GM10248 (cell line): Measurements from ENCODE around the gene GOLGA2.

ENCODE experiments used
- CTCF ChIA-PET: fragments of 300-600 bp; sonication (Branson Sonifier 250); formaldehyde crosslinking; extraction: SDS; loops from one replicate; lab custom pipeline; 2021; ENCODE audit warnings: antibody characterized with exemption; lab: Yijun Ruan, JAX
- POLR2A ChIA-PET: fragments of 350-650 bp; sonication (Branson Sonifier 250); formaldehyde crosslinking; extraction: SDS; loops from one replicate; lab custom pipeline; 2020; ENCODE audit warnings: antibody characterized with exemption; lab: Yijun Ruan, JAX
- DNase-seq: peaks from one replicate; pipeline ENCODE4 v3.0.0; 2012; ENCODE audit errors: extremely low spot score
- CTCF ChIP-seq: IDR thresholded peaks from 2 replicates; pipeline ENCODE4 v1.5.1; 2012; ENCODE audit warnings: mild to moderate bottlenecking, low read depth; ENCODE audit errors: extremely low read depth, missing control alignments, control extremely low read depth

GOLGA2 gene

GRCh38 chr9:128250839-128251731 is 24.7 kb downstream of the GOLGA2 start:
- CTCF ChIA-PET: interaction anchor here (0.8 to 1.7 kb wide), 5 partner anchors 10 to 111 kb away, joined by 3 to 7 read pairs (median 5); no protein-coding TSS in a partner anchor

GRCh38 chr9:128249908-128250838 is 25.6 kb downstream of the GOLGA2 start:
- CTCF ChIA-PET: interaction anchor here (0.8 to 1.7 kb wide), 6 partner anchors 9 to 112 kb away, joined by 3 to 7 read pairs (median 5); no protein-coding TSS in a partner anchor
- POLR2A ChIA-PET: interaction anchor here (0.5 to 0.8 kb wide), 3 partner anchors 16 to 89 kb away, joined by 3 to 6 read pairs (median 3); partner anchors contain the start of genes GOLGA2 and SWI5
- DNase-seq: peak; percentile 99
- TF ChIP-seq CTCF: no peak

More at GRCh38 chr9:128250839-128251731, 24.7 kb downstream of the GOLGA2 start:
- DNase-seq: no peak
- POLR2A ChIA-PET: interaction anchor here (0.8 kb wide), 1 partner anchor 25 kb away, joined by 6 read pairs; the partner anchor contains the start of genes GOLGA2 and SWI5
- no peak for TF ChIP-seq CTCF

GRCh38 chr9:128249558-128249907 is 26.3 kb downstream of the GOLGA2 start:
- ChIA-PET POLR2A (interaction anchor here (0.7 kb wide), 1 partner anchor 31 kb away, joined by 3 read pairs; no protein-coding TSS in a partner anchor), CTCF (interaction anchor here (1.4 to 1.6 kb wide), 3 partner anchors 8 to 113 kb away, joined by 5 to 6 read pairs (median 5); no protein-coding TSS in a partner anchor)
- TF ChIP-seq CTCF: no peak
- no peak for DNase-seq

- no peak for DNase-seq
- TF ChIP-seq CTCF: no peak
- POLR2A ChIA-PET: no interaction called here
- CTCF ChIA-PET: interaction anchor here (1.7 kb wide), 1 partner anchor 11 kb away, joined by 5 read pairs; no protein-coding TSS in a partner anchor
Observed at GRCh38 chr9:128247226-128247803, 28.5 kb downstream of the GOLGA2 start.

- ChIA-PET CTCF (interaction anchor here (1.7 kb wide), 1 partner anchor 10 kb away, joined by 5 read pairs; no protein-coding TSS in a partner anchor), POLR2A (no interaction called here)
- TF ChIP-seq CTCF: no peak
- no peak for DNase-seq
Observed at GRCh38 chr9:128246471-128246870, 29.3 kb downstream of the GOLGA2 start.
